Spleen (tissue), 11 donors: ENCODE data around the gene YPEL4. TPM values are rescaled to one million over a fixed set of nuclear protein-coding genes. Genes with fewer than 3 reads are reported as not detected.

Source experiments
- DNase-seq: peaks from one replicate; pipeline ENCODE4 v3.0.0-alpha.2; 2020
- H3K27ac ChIP-seq, 8 donors: fragments of 200-600 bp; sonication (generic) in 7 of 8; 1 replicate in 4 of 8; 2 replicates in 4 of 8; pipeline versions ENCODE4 v1.5.0 to v1.8.0; 2016 to 2021; ENCODE audit warnings: inconsistent platforms in 4 of 8, mild to moderate bottlenecking in 4 of 8, moderate library complexity in 1 of 8
- H3K27me3 ChIP-seq, 7 donors: fragments of 200-600 bp; sonication (generic) in 6 of 7; replicated peaks in 1 of 7; 1 replicate in 4 of 7; 2 replicates in 3 of 7; pipeline versions ENCODE4 v1.5.0 to v1.8.0; 2016 to 2021; ENCODE audit warnings: inconsistent platforms in 3 of 7, mild to moderate bottlenecking in 1 of 7
- H3K36me3 ChIP-seq, 6 donors: fragments of 200-600 bp; sonication (generic) in 5 of 6; 1 replicate in 4 of 6; 2 replicates in 2 of 6; pipeline versions ENCODE4 v1.5.0 to v1.8.0; 2016 to 2021; ENCODE audit warnings: inconsistent platforms in 2 of 6
- H3K4me1 ChIP-seq, 6 donors: fragments of 200-600 bp; sonication (generic) in 5 of 6; 1 replicate in 3 of 6; 2 replicates in 3 of 6; pipeline versions ENCODE4 v1.5.0 to v1.8.0; 2016 to 2021; ENCODE audit warnings: inconsistent platforms in 3 of 6
- H3K4me3 ChIP-seq, 8 donors: fragments of 200-600 bp; sonication (generic) in 7 of 8; 1 replicate in 4 of 8; 2 replicates in 4 of 8; pipeline versions ENCODE4 v1.5.0 to v1.8.0; 2016 to 2021; ENCODE audit warnings: inconsistent platforms in 4 of 8, mild to moderate bottlenecking in 4 of 8, moderate library complexity in 2 of 8
- H3K9me3 ChIP-seq, 8 donors: fragments of 200-600 bp; sonication (generic) in 7 of 8; 1 replicate in 4 of 8; 2 replicates in 4 of 8; pipeline versions ENCODE4 v1.5.0 to v1.8.0; 2016 to 2021; ENCODE audit warnings: inconsistent platforms in 4 of 8
- POLR2A ChIP-seq, 3 donors: fragments of 450-650 bp; IDR thresholded peaks; one replicate each; pipeline ENCODE4 v1.5.1; 2017; ENCODE audit warnings: antibody characterized with exemption in 3 of 3, mild to moderate bottlenecking in 1 of 3
- POLR2AphosphoS5 ChIP-seq, 3 donors: sonication (generic); formaldehyde crosslinking; IDR thresholded peaks; one replicate each; pipeline ENCODE4 v1.5.1; 2017; ENCODE audit warnings: antibody characterized with exemption in 3 of 3
- WGBS, 5 donors: extraction: QIAGEN DNeasy Blood & Tissue Kit in 3 of 5; methylation state at CpG; one replicate each; pipeline versions ENCODE4 v1.1.5 to v1.1.7; 2013 to 2018; 5-methylcytosine and 5-hydroxymethylcytosine counted together
- intact Hi-C: fragments of 100-400 bp; cut with DNase I; formaldehyde crosslinking; loops from one replicate; pipeline ENCODE4 v1.15.0; 2023; ENCODE audit warnings: low total_unique reads
- polyA plus RNA-seq, 3 donors: library from polyadenylated mRNA; stranded (reverse); fragments of 200-250 nt; gene quantifications; one replicate each; pipeline ENCODE4 v1.2.1, GENCODE V29; 2013
- total RNA-seq, 7 donors: library from RNA; depleted of rRNA in 3 of 7; stranded (reverse); fragments of >200 nt in 3 of 7; fragmentation: NEBNext Ultra II Directional in 4 of 7; extraction: Animal tissue kit (Norgen Biotek cat#: 25700) in 4 of 7; gene quantifications; one replicate each; pipeline versions ENCODE4 v1.1.0 to v1.2.1, GENCODE V29; 2016 to 2021
- TF ChIP-seq, protein P1 (sequence below), 11 experiments: fragments of 200-600 bp in 7 of 11; fragments of 450-650 bp in 4 of 11; sonication (generic) in 4 of 11; IDR thresholded peaks in 8 of 11; conservative IDR thresholded peaks in 3 of 11; 1 replicate in 7 of 11; 2 replicates in 4 of 11; pipeline versions ENCODE4 v1.4.0 to v1.8.0; 2016 to 2021; ENCODE audit warnings: antibody characterized with exemption in 11 of 11, inconsistent platforms in 4 of 11, mild to moderate bottlenecking in 1 of 11
- donor health status: healthy with polysubstance abuse.
- donor health status: DM: no; HTN: no; CAD: no; lungs with moderate emphysema.
- donor health status: DM: no; HTN: no; CAD: no.
- donor health status: Bipolar disorder and iron deficiency.
- donor health status: healthy.
- donor health status: DM: no; HTN: no; CAD: no.
- donor health status: DM: yes; HTN: yes; CAD: no.

The YPEL4 gene
- total and polyA plus RNA-seq, 10 donors: 0.63 to 8.3 (median 1.9) TPM

DNA sequence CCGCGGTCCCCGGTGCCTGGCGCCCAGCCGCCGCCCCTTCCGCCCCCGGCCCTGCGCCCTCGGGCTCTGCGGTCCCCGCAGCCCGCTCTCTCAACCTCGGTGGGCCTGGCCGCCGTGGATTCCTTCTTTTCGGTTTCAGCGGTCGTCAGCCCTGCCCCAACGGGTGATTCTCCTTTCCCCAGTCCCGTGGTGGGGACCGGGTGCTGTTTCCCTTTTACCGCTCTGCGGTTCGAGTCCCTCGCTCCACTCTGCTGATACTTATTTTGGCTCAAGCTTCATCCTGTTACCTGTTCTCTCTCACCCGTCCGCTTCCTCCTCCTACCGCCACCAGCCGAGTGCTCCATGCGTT, 18.7 kb upstream of the YPEL4 start:
- Histone ChIP-seq H3K4me3 (peak overlapping the region; percentile 75 to 99 (median 88)), H3K36me3 (peaks cover 0 to 22% (median 17%) of the 10 kb centered on the region in 6 donors), H3K9me3 (no peaks in the 10 kb centered on the region), H3K27ac (peak overlapping the region; percentile 96 to 100 (median 98)), H3K4me1 (peaks cover 20 to 62% (median 47%) of the 10 kb centered on the region in 6 donors), H3K27me3 (no peaks in the 10 kb centered on the region)
- WGBS, 5 donors: 0 to 2% (median 0%) methylated on average over 25 to 31 of the region's 31 CpGs
- intact Hi-C loops: loop anchor here (10.0 kb wide), 1 partner anchor 126 kb away; no protein-coding TSS in a partner anchor
- TF ChIP-seq, protein P1, sequence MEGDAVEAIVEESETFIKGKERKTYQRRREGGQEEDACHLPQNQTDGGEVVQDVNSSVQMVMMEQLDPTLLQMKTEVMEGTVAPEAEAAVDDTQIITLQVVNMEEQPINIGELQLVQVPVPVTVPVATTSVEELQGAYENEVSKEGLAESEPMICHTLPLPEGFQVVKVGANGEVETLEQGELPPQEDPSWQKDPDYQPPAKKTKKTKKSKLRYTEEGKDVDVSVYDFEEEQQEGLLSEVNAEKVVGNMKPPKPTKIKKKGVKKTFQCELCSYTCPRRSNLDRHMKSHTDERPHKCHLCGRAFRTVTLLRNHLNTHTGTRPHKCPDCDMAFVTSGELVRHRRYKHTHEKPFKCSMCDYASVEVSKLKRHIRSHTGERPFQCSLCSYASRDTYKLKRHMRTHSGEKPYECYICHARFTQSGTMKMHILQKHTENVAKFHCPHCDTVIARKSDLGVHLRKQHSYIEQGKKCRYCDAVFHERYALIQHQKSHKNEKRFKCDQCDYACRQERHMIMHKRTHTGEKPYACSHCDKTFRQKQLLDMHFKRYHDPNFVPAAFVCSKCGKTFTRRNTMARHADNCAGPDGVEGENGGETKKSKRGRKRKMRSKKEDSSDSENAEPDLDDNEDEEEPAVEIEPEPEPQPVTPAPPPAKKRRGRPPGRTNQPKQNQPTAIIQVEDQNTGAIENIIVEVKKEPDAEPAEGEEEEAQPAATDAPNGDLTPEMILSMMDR (IDR thresholded peaks at IDR 0.05 in 8 of 11, conservative IDR thresholded peaks at IDR 0.05 in 3 of 11): no peak
- TF ChIP-seq POLR2A (IDR thresholded peaks at IDR 0.05) (no peak), POLR2AphosphoS5 (IDR thresholded peaks at IDR 0.05) (no peak)
- DNase-seq: no peak

DNA sequence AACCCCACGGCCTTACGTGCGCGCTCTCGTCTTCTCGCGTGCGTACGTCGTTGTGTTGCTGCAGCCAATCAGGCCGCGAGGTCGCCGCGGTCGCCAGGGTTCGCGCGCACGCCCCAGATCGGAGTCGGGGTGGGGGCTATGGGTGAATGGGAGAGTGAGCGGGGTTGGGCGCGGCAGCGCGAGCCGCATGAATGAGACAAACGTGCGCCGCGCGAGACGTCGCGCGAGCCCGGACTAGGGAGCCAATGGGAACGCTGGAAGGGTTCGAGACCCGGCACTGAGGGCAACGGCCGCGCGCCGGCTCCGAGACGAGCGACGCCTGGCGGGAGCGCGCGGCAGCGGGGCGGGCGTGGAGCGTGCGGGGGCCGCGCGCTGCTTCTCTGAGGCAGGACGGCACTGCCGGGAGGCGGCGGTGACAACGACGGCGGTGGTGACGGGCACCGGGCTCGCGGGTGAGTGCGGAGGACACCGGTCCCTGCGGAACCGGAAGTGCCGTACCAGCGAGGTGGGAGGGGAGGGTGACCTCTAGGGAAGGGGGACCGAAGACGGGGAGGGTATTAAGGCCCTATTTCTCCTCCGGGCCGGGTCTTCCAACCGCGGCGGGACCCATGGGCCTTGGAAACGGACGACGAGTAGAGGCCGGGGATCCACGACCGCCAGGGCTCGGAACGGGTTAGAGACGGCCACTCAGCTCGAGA, 18.2 kb upstream of the YPEL4 start, which contains the start of gene ZDHHC5:
Gene ZDHHC5, plus strand, starts transcription at position 379 of the 698 bp plus-strand sequence. CDS start 4,977 bp downstream, outside the sequence.
- WGBS, 5 donors: 0 to 1% (median 0%) methylated on average over 35 to 96 of the region's 96 CpGs

DNA sequence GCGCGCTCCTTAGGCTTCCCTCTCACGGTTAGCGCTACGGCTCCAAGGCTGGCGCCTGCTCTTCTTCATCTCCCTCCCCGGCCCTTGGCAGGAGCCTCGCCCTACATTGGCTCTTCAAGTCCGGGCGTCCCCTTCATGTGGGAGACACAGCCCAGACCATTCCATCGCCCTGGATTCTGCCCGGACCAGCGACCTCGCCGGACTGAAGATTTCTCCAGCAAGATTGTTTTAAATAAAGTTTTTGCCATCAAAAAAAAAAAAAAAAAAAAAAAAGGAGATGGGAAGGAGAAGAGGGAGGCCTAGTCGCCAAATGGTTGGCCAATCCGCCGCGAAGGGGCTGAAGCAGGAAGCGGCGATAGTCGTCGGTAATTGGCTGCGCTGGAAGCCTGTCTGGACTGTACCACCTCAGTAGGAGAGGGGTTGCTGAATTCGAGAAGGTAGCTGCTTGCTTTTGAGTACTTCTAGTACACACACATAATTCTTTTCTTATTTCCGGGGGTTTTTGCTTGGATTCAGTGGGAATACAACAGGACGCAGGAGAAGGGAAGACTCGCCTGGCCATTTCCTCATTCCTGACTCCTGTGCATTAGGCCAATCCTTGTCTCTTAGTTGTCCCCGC, 17.5 kb upstream of the YPEL4 start:
- no peaks in the 10 kb centered on the region for H3K9me3 ChIP-seq
- intact Hi-C loops: loop anchor here (10.0 kb wide), 1 partner anchor 128 kb away; no protein-coding TSS in a partner anchor
- peaks cover 20 to 60% (median 43%) of the 10 kb centered on the region in 6 donors for H3K4me1 ChIP-seq
- 0% methylated on average over 25 to 29 of the region's 29 CpGs for WGBS, 5 donors
- peak overlapping the region; percentile 75 to 99 (median 88) for H3K4me3 ChIP-seq
- peaks cover 1 to 22% (median 12%) of the 10 kb centered on the region in 6 donors for H3K36me3 ChIP-seq
- TF ChIP-seq, protein P1 (IDR thresholded peaks at IDR 0.05 in 8 of 11, conservative IDR thresholded peaks at IDR 0.05 in 3 of 11): peak in 1 of 11 experiments; percentile 9
- TF ChIP-seq POLR2A (IDR thresholded peaks at IDR 0.05): no peak
- TF ChIP-seq POLR2AphosphoS5 (IDR thresholded peaks at IDR 0.05): peak in 2 of 3 donors; percentile 4 to 64
- peak; percentile 97 for DNase-seq
- H3K27ac ChIP-seq: peak overlapping the region; percentile 96 to 100 (median 98)
- H3K27me3 ChIP-seq: no peaks in the 10 kb centered on the region

More for the DNA sequence above, 18.2 kb upstream of the YPEL4 start, which contains the start of gene ZDHHC5:
- TF ChIP-seq POLR2AphosphoS5 (IDR thresholded peaks at IDR 0.05) (peak; percentile 87 to 91 (median 90)), POLR2A (IDR thresholded peaks at IDR 0.05) (peak in 1 of 3 donors; percentile 62)
- TF ChIP-seq, protein P1 (IDR thresholded peaks at IDR 0.05 in 8 of 11, conservative IDR thresholded peaks at IDR 0.05 in 3 of 11): peak in 9 of 11 experiments; percentile 27 to 85 (median 77)
- H3K27ac ChIP-seq: peak within 1 kb of the TSS; percentile 96 to 100 (median 98)
- H3K36me3 ChIP-seq: peaks cover 0 to 22% (median 13%) of the 10 kb centered on the region in 6 donors
- peaks cover 20 to 60% (median 46%) of the 10 kb centered on the region in 6 donors for H3K4me1 ChIP-seq
- no peaks in the 10 kb centered on the region for H3K9me3 ChIP-seq
- no peaks in the 10 kb centered on the region for H3K27me3 ChIP-seq
- peak within 1 kb of the TSS; percentile 75 to 99 (median 88) for H3K4me3 ChIP-seq
- intact Hi-C loops: loop anchor here (10.0 kb wide), 1 partner anchor 127 kb away; no protein-coding TSS in a partner anchor
- DNase-seq: peak; percentile 100
